Vagina (tissue), 2 donors: ENCODE measurements around the gene VPS50.

ENCODE experiments used
- POLR2A ChIP-seq, 2 donors: fragments of 450-650 bp; IDR thresholded peaks; one replicate each; pipeline ENCODE4 v1.6.1; 2017; ENCODE audit warnings: antibody characterized with exemption in 2 of 2, mild to moderate bottlenecking in 2 of 2, moderate library complexity in 2 of 2
- POLR2AphosphoS5 ChIP-seq, 2 donors: sonication (generic); formaldehyde crosslinking; IDR thresholded peaks; one replicate each; pipeline ENCODE4 v1.9.0; 2017; ENCODE audit warnings: antibody characterized with exemption in 2 of 2, mild to moderate bottlenecking in 2 of 2, low read depth in 1 of 2; ENCODE audit not compliant: insufficient read depth in 1 of 2
- TF ChIP-seq, protein P1 (sequence below), 3 experiments: fragments of 450-650 bp in 2 of 3; fragments of 200-600 bp in 1 of 3; sonication (generic) in 1 of 3; IDR thresholded peaks; one replicate each; pipeline ENCODE4 v1.5.1; 2017 to 2019; ENCODE audit warnings: antibody characterized with exemption in 3 of 3, mild to moderate bottlenecking in 2 of 3, moderate library complexity in 2 of 3

DNA sequence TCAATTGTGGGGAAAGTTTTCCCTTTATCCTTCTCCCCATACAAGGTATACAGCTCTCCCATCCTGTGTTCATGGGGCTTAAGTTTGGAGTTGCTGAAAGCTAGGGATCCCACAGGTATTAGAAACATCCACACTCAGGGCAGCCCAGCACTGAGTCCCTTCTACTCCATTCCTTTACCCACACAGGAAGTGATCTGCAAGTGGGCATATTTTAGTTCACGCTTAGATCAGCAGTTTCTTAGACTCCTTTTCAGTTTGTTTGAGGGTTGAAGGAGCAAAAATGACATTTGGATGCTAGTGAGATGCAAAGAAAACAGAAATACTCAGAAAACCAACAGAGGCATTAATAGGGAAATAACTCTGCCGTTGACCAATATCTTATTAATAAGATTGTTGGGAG is 134.7 kb downstream of the VPS50 start:
- no peak for TF ChIP-seq POLR2A (IDR thresholded peaks at IDR 0.05)
- TF ChIP-seq, protein P1, sequence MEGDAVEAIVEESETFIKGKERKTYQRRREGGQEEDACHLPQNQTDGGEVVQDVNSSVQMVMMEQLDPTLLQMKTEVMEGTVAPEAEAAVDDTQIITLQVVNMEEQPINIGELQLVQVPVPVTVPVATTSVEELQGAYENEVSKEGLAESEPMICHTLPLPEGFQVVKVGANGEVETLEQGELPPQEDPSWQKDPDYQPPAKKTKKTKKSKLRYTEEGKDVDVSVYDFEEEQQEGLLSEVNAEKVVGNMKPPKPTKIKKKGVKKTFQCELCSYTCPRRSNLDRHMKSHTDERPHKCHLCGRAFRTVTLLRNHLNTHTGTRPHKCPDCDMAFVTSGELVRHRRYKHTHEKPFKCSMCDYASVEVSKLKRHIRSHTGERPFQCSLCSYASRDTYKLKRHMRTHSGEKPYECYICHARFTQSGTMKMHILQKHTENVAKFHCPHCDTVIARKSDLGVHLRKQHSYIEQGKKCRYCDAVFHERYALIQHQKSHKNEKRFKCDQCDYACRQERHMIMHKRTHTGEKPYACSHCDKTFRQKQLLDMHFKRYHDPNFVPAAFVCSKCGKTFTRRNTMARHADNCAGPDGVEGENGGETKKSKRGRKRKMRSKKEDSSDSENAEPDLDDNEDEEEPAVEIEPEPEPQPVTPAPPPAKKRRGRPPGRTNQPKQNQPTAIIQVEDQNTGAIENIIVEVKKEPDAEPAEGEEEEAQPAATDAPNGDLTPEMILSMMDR (IDR thresholded peaks at IDR 0.05) = no peak
- no peak for TF ChIP-seq POLR2AphosphoS5 (IDR thresholded peaks at IDR 0.05; ENCODE audit: insufficient read depth in 1 of 2, low read depth in 1 of 2)
